Activated T-helper 2 cell treated with anti-CD3 and anti-CD28 coated beads, Interferon-gamma antibody, Interleukin-2, Interleukin-4, amounts not matched to agents 10 μg/mL and 5 μg/mL and 100 μg/mL, durations not matched to agents 14 hours and 24 hours and 36 hours (primary cell): ENCODE measurements around the gene STYXL1. TPM values are rescaled to one million over a fixed set of nuclear protein-coding genes. Genes with fewer than 3 reads are reported as not detected.
"Not testable (repeated sequence)": the region's sequence is repeated elsewhere in the genome, so short reads cannot be mapped to it uniquely, and the experiment has no call there.

Experiments used
- DNase-seq: peaks from one replicate; pipeline ENCODE4 v3.0.0; 2021; ENCODE audit warnings: low spot score
- H3K27ac Mint-ChIP-seq: one replicate; pipeline ENCODE4 v1.8.0; 2021; ENCODE audit warnings: mixed read lengths
- H3K27me3 Mint-ChIP-seq: one replicate; pipeline ENCODE4 v1.8.0; 2021; ENCODE audit warnings: low read depth, mixed read lengths
- H3K36me3 Mint-ChIP-seq: one replicate; pipeline ENCODE4 v1.8.0; 2021; ENCODE audit warnings: low read depth, mixed read lengths
- H3K4me1 Mint-ChIP-seq: one replicate; pipeline ENCODE4 v1.8.0; 2021; ENCODE audit warnings: low read depth, mixed read lengths
- H3K4me3 Mint-ChIP-seq: one replicate; pipeline ENCODE4 v1.8.0; 2021; ENCODE audit warnings: low read depth, mild to moderate bottlenecking, moderate library complexity, mixed read lengths
- H3K9me3 Mint-ChIP-seq: one replicate; pipeline ENCODE4 v1.8.0; 2021; ENCODE audit warnings: mixed read lengths
- intact Hi-C: fragments of 100-400 bp; cut with micrococcal nuclease; formaldehyde crosslinking; loops from one replicate; pipeline ENCODE4 v1.15.1; 2023
- total RNA-seq: library from RNA; stranded (reverse); gene quantifications from 2 replicates; pipeline ENCODE4 v1.2.3, GENCODE V29; 2022

Gene STYXL1
- total RNA-seq: 27.7 and 36.1 TPM in 2 replicates

- peaks cover 35% of the 10 kb centered on the region for H3K4me1 Mint-ChIP-seq
- DNase-seq: peak; percentile 88
- H3K36me3 Mint-ChIP-seq: peaks cover 53% of the 10 kb centered on the region
- no peaks in the 10 kb centered on the region for H3K9me3 Mint-ChIP-seq
- H3K27ac Mint-ChIP-seq: peak within 1 kb of the TSS; percentile 97
- peak within 1 kb of the TSS; percentile 99 for H3K4me3 Mint-ChIP-seq
- intact Hi-C loops: loop anchor here (2.0 to 10.0 kb wide), 4 partner anchors 41 to 267 kb away; no protein-coding TSS in a partner anchor
- H3K27me3 Mint-ChIP-seq: no peaks in the 10 kb centered on the region
Measured at GRCh38 chr7:76047811-76048667, at the start of gene STYXL1, which contains the start of gene MDH2. STYXL1 (minus strand) TSS chr7:76048000; CDS start chr7:76030523, 17,477 bp downstream. MDH2 (plus strand) TSS chr7:76048106; CDS start chr7:76048161, 55 bp downstream.

- intact Hi-C loops: no loop called here
- Mint-ChIP-seq H3K27me3 (peaks cover 1% of the 10 kb centered on the region), H3K36me3 (no peaks in the 10 kb centered on the region)
Measured at GRCh38 chr7:76095908-76096307, 48.1 kb upstream of the STYXL1 start.

GRCh38 chr7:76094326-76094725 lies 46.5 kb upstream of the STYXL1 start:
- H3K27ac Mint-ChIP-seq, intact Hi-C loops, H3K4me3 Mint-ChIP-seq: not testable (repeated sequence)

More at GRCh38 chr7:76095908-76096307, 48.1 kb upstream of the STYXL1 start:
- no peak for DNase-seq
- Mint-ChIP-seq H3K9me3 (no peaks in the 10 kb centered on the region), H3K27ac (no peak overlapping the region), H3K4me1 (no peaks in the 10 kb centered on the region), H3K4me3 (no peak overlapping the region)

GRCh38 chr7:76093531-76093930 lies 45.7 kb upstream of the STYXL1 start:
- H3K4me1 Mint-ChIP-seq, intact Hi-C loops, DNase-seq, H3K36me3 Mint-ChIP-seq, H3K9me3 Mint-ChIP-seq, H3K27ac Mint-ChIP-seq, H3K4me3 Mint-ChIP-seq, H3K27me3 Mint-ChIP-seq: not testable (repeated sequence)

More at GRCh38 chr7:76094326-76094725, 46.5 kb upstream of the STYXL1 start:
- not testable (repeated sequence) for DNase-seq, H3K4me1 Mint-ChIP-seq, H3K36me3 Mint-ChIP-seq, H3K9me3 Mint-ChIP-seq, H3K27me3 Mint-ChIP-seq

- H3K4me1 Mint-ChIP-seq: peaks cover 2% of the 10 kb centered on the region
- H3K36me3 Mint-ChIP-seq: no peaks in the 10 kb centered on the region
- intact Hi-C loops: no loop called here
- H3K4me3 Mint-ChIP-seq: no peak overlapping the region
- no peak overlapping the region for H3K27ac Mint-ChIP-seq
- H3K9me3 Mint-ChIP-seq: no peaks in the 10 kb centered on the region
- no peak for DNase-seq
- H3K27me3 Mint-ChIP-seq: peaks cover 1% of the 10 kb centered on the region
Measured at GRCh38 chr7:76091506-76091905, 43.7 kb upstream of the STYXL1 start.

- no peak for DNase-seq
- H3K36me3 Mint-ChIP-seq: no peaks in the 10 kb centered on the region
- intact Hi-C loops: no loop called here
- H3K4me1 Mint-ChIP-seq: peaks cover 2% of the 10 kb centered on the region
- H3K27ac Mint-ChIP-seq: no peak overlapping the region
- peaks cover 1% of the 10 kb centered on the region for H3K27me3 Mint-ChIP-seq
- H3K9me3 Mint-ChIP-seq: no peaks in the 10 kb centered on the region
- H3K4me3 Mint-ChIP-seq: no peak overlapping the region
Measured at GRCh38 chr7:76089865-76090475, 42.2 kb upstream of the STYXL1 start.

GRCh38 chr7:76087362-76087791 lies 39.6 kb upstream of the STYXL1 start:
- H3K9me3 Mint-ChIP-seq, H3K36me3 Mint-ChIP-seq, DNase-seq, H3K27me3 Mint-ChIP-seq, intact Hi-C loops, H3K4me1 Mint-ChIP-seq, H3K27ac Mint-ChIP-seq, H3K4me3 Mint-ChIP-seq: not testable (repeated sequence)

- intact Hi-C loops: no loop called here
Measured at GRCh38 chr7:76086070-76086469, 38.3 kb upstream of the STYXL1 start.

GRCh38 chr7:76084115-76084514 lies 36.3 kb upstream of the STYXL1 start:
- DNase-seq, H3K4me3 Mint-ChIP-seq, intact Hi-C loops, H3K36me3 Mint-ChIP-seq, H3K27ac Mint-ChIP-seq, H3K9me3 Mint-ChIP-seq, H3K27me3 Mint-ChIP-seq, H3K4me1 Mint-ChIP-seq: not testable (repeated sequence)

More at GRCh38 chr7:76086070-76086469, 38.3 kb upstream of the STYXL1 start:
- no peak for DNase-seq
- H3K36me3 Mint-ChIP-seq: no peaks in the 10 kb centered on the region
- H3K4me1 Mint-ChIP-seq: peaks cover 2% of the 10 kb centered on the region
- H3K9me3 Mint-ChIP-seq: no peaks in the 10 kb centered on the region
- H3K27ac Mint-ChIP-seq: no peak overlapping the region
- H3K27me3 Mint-ChIP-seq: no peaks in the 10 kb centered on the region
- no peak overlapping the region for H3K4me3 Mint-ChIP-seq

- no peak for DNase-seq
- Mint-ChIP-seq H3K9me3 (no peaks in the 10 kb centered on the region), H3K27me3 (no peaks in the 10 kb centered on the region), H3K4me1 (peaks cover 25% of the 10 kb centered on the region), H3K27ac (no peak overlapping the region), H3K4me3 (no peak overlapping the region), H3K36me3 (no peaks in the 10 kb centered on the region)
- intact Hi-C loops: no loop called here
Measured at GRCh38 chr7:76080204-76080603, 32.4 kb upstream of the STYXL1 start.

GRCh38 chr7:76077435-76077834 lies 29.6 kb upstream of the STYXL1 start:
- H3K9me3 Mint-ChIP-seq: no peaks in the 10 kb centered on the region
- no peak for DNase-seq
- no peaks in the 10 kb centered on the region for H3K36me3 Mint-ChIP-seq
- H3K27ac Mint-ChIP-seq: peak overlapping the region; percentile 14
- peaks cover 25% of the 10 kb centered on the region for H3K4me1 Mint-ChIP-seq
- H3K4me3 Mint-ChIP-seq: no peak overlapping the region
- H3K27me3 Mint-ChIP-seq: no peaks in the 10 kb centered on the region
- intact Hi-C loops: no loop called here

- H3K9me3 Mint-ChIP-seq: no peaks in the 10 kb centered on the region
- DNase-seq: no peak
- peak overlapping the region; percentile 14 for H3K27ac Mint-ChIP-seq
- H3K4me1 Mint-ChIP-seq: peaks cover 25% of the 10 kb centered on the region
- intact Hi-C loops: no loop called here
- no peak overlapping the region for H3K4me3 Mint-ChIP-seq
- no peaks in the 10 kb centered on the region for H3K27me3 Mint-ChIP-seq
- no peaks in the 10 kb centered on the region for H3K36me3 Mint-ChIP-seq
Measured at GRCh38 chr7:76076995-76077394, 29.2 kb upstream of the STYXL1 start.

- Mint-ChIP-seq H3K27ac (no peak overlapping the region), H3K36me3 (no peaks in the 10 kb centered on the region), H3K9me3 (no peaks in the 10 kb centered on the region), H3K4me1 (peaks cover 21% of the 10 kb centered on the region), H3K27me3 (no peaks in the 10 kb centered on the region), H3K4me3 (no peak overlapping the region)
- intact Hi-C loops: no loop called here
- no peak for DNase-seq
Measured at GRCh38 chr7:76074972-76075370, 27.2 kb upstream of the STYXL1 start.
